Lower leg skin (tissue), 4 donors: Measurements from ENCODE around the gene ATP2B2. TPM values are rescaled to one million over a fixed set of nuclear protein-coding genes. Genes with fewer than 3 reads are reported as not detected.

Source experiments
- DNase-seq, 2 donors: peaks; one replicate each; pipeline ENCODE4 v3.0.0-alpha.2; 2019; ENCODE audit warnings: low spot score in 2 of 2
- H3K4me3 ChIP-seq: fragments of 200-600 bp; sonication (generic); 2 replicates; pipeline ENCODE4 v1.5.1; 2017; ENCODE audit warnings: mild to moderate bottlenecking, low read depth; ENCODE audit not compliant: poor library complexity, severe bottlenecking
- POLR2A ChIP-seq, 2 donors: fragments of 450-650 bp; IDR thresholded peaks; one replicate each; pipeline ENCODE4 v1.6.1; 2016 to 2017; ENCODE audit warnings: antibody characterized with exemption in 2 of 2, mild to moderate bottlenecking in 1 of 2, moderate library complexity in 1 of 2
- WGBS, 2 donors: methylation state at CpG; one replicate each; pipeline ENCODE4 v1.1.5; 2018; 5-methylcytosine and 5-hydroxymethylcytosine counted together
- intact Hi-C: fragments of 100-400 bp; cut with DNase I; formaldehyde crosslinking; loops from one replicate; pipeline ENCODE4 v1.15.0; 2023; ENCODE audit warnings: low total_unique reads
- total RNA-seq, 4 donors: library from RNA; depleted of rRNA; stranded (reverse); fragments of >200 nt; gene quantifications; one replicate each; pipeline ENCODE4 v1.1.0, GENCODE V29; 2016
- TF ChIP-seq, protein P1 (sequence below), 3 donors: fragments of 450-650 bp; IDR thresholded peaks; one replicate each; pipeline ENCODE4 v1.5.1; 2016; ENCODE audit warnings: antibody characterized with exemption in 3 of 3, mild to moderate bottlenecking in 3 of 3, moderate library complexity in 2 of 3

ATP2B2 gene
- total RNA-seq, 4 donors from 2014 or later, result 0.12 to 0.45 (median 0.19) TPM; not detected in 1

DNA sequence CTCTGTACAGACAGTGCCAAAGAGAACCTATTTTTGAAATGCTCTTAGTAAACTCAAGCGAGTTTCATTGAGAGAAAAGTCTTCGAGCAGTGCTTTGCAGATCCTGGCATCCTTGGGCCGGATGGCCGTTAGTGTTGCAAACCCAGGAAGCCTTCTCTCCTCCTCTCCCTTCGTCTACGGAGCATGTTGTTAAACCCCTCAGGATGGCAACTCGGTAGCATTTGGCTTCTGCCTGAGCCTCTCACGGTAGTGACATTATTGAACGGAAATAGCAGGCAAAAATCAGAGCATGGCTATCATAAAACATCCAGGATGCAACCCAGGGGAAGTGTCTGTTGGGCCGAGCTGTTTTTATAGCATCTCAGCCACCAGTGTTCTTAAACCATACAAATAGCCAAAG is 177.8 kb downstream of the ATP2B2 start:
- intact Hi-C loops, result no loop called here
- 55 to 61% methylated on average over 10 of the region's 10 CpGs for WGBS, 2 donors
- TF ChIP-seq, protein P1, sequence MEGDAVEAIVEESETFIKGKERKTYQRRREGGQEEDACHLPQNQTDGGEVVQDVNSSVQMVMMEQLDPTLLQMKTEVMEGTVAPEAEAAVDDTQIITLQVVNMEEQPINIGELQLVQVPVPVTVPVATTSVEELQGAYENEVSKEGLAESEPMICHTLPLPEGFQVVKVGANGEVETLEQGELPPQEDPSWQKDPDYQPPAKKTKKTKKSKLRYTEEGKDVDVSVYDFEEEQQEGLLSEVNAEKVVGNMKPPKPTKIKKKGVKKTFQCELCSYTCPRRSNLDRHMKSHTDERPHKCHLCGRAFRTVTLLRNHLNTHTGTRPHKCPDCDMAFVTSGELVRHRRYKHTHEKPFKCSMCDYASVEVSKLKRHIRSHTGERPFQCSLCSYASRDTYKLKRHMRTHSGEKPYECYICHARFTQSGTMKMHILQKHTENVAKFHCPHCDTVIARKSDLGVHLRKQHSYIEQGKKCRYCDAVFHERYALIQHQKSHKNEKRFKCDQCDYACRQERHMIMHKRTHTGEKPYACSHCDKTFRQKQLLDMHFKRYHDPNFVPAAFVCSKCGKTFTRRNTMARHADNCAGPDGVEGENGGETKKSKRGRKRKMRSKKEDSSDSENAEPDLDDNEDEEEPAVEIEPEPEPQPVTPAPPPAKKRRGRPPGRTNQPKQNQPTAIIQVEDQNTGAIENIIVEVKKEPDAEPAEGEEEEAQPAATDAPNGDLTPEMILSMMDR (IDR thresholded peaks at IDR 0.05), result no peak
- TF ChIP-seq POLR2A (IDR thresholded peaks at IDR 0.05), result no peak
- no peak for DNase-seq
- no peak overlapping the region for H3K4me3 ChIP-seq

GRCh38 chr3:10322352-10322710 is 183.1 kb downstream of the ATP2B2 start:
- TF ChIP-seq, protein P1 (IDR thresholded peaks at IDR 0.05), result no peak
- no peak for TF ChIP-seq POLR2A (IDR thresholded peaks at IDR 0.05)
- no peak for DNase-seq
- no peak overlapping the region for H3K4me3 ChIP-seq
- intact Hi-C loops, result no loop called here
- WGBS, 2 donors, result 69 to 100% methylated on average over 1 of the region's 1 CpG

DNA sequence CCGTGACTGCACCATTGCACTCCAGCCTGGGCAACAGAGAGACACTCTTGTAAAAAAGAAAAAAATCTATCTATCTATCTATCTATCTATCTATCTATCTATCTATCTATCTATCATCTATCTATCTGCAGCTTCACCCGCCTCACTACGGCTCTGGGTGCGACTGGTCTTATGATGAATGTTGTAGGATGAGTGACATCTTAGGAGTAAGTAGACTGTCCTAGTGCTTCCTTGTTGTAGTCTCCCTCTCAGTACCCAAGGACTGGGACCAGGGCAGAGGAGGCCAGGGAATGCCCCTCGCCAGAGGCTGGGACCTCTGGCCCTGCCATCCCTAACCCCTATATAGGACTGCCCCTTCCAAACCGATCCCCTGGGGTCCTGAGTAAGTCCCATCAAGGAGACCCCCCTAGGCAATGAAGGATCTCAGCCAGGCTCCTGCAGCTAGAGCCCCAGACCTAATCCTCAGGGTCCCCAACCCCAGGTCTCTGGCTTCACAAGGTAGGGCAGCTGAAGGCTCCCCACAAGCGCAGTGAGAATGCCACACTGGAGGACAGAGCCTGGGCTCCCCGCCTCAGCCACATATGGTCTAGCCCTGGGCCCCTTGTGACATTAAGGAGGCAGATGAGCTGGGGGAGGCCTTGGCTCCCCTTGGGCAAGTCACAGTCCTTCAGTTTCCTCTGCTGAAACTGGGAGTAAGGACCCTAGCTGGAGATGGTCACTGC is 183.6 kb downstream of the ATP2B2 start:
- WGBS, 2 donors, result 87 to 93% methylated on average over 8 of the region's 8 CpGs
- DNase-seq, result no peak
- H3K4me3 ChIP-seq, result no peak overlapping the region
- intact Hi-C loops, result no loop called here
- TF ChIP-seq, protein P1 (IDR thresholded peaks at IDR 0.05), result no peak
- TF ChIP-seq POLR2A (IDR thresholded peaks at IDR 0.05), result no peak

DNA sequence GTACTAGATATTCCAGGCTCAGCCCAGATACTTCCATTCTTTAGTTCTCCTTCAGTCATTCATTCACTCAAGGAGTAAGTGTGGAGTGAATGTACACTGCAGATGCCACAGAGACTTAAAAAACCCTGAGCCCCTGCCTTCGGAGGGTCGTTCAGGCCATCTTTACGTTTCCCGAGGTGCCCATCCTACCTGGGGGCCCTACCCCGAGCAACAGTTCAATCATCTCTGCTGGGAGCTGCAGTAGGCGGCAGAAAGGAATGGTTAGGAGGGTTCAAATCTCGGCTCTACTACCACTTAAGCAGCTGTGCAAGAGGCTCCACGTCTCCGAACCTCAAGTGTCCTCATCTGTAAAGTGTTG is 185.1 kb downstream of the ATP2B2 start:
- TF ChIP-seq, protein P1 (IDR thresholded peaks at IDR 0.05), result no peak
- no peak for TF ChIP-seq POLR2A (IDR thresholded peaks at IDR 0.05)
- no peak for DNase-seq
- intact Hi-C loops, result no loop called here
- 0% methylated on average over 9 of the region's 9 CpGs for WGBS, 2 donors
- peak overlapping the region; percentile 84 for H3K4me3 ChIP-seq

GRCh38 chr3:10319804-10320203 is 185.6 kb downstream of the ATP2B2 start:
- intact Hi-C loops, result no loop called here
- DNase-seq, result no peak
- TF ChIP-seq POLR2A (IDR thresholded peaks at IDR 0.05), result no peak
- TF ChIP-seq, protein P1 (IDR thresholded peaks at IDR 0.05), result no peak
- 0 to 8% methylated on average over 2 of the region's 3 CpGs for WGBS, 2 donors
- H3K4me3 ChIP-seq, result no peak overlapping the region

- no peak overlapping the region for H3K4me3 ChIP-seq
- TF ChIP-seq, protein P1 (IDR thresholded peaks at IDR 0.05), result no peak
- TF ChIP-seq POLR2A (IDR thresholded peaks at IDR 0.05), result no peak
- no peak for DNase-seq
- intact Hi-C loops, result no loop called here
- WGBS, 2 donors, result 61 to 66% methylated on average over 6 of the region's 6 CpGs
These were observed 186.1 kb downstream of the ATP2B2 start for GRCh38 chr3:10319251-10319650.
